ENCODE data around the gene MKI67. TPM values are rescaled to one million over a fixed set of nuclear protein-coding genes. Genes with fewer than 3 reads are reported as not detected.
A peak's percentile ranks its signal among the peaks of the same experiment; 100 is the strongest.

Gene MKI67
- polyA plus RNA-seq, 1 donor (not counting 4 experiments of a cell fraction or from before 2014, with no cell fraction given), result 10.4 TPM

DNA sequence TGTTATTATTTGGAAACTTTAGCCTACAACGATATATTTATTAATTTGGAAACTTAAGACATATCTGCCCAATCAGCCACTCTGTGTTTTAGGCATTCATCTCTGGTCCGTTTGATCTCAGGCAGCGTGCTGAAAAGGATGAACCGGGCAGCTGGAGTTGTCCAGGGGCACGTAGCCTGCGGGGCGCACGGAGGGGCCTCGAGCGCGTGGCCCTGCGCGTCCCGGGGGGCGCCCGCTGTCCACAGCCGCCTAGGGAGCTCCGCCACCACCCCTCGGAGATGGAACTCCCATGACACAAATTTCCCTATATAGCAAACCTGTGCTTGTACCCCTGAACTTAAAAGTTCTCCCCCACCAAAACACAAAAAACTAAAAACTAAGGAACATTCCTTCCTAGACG is 24.3 kb upstream of the MKI67 start:
- DNase-seq (ENCODE audit: low read depth, low spot score), result no peak
- no peak for FAIRE-seq
- Histone ChIP-seq H3K9me1 (ENCODE audit: control insufficient read depth, extremely low read depth, insufficient read depth, low read length) (no peaks in the 10 kb centered on the region), H3K9me3 (ENCODE audit: control insufficient read depth, low read depth, low read length) (no peaks in the 10 kb centered on the region), H3K9ac (ENCODE audit: control insufficient read depth, extremely low read depth, insufficient read depth, low read length) (peak overlapping the region; percentile 37), H2AFZ (ENCODE audit: control insufficient read depth, low read length) (peak overlapping the region; percentile 96), H4K20me1 (ENCODE audit: control insufficient read depth, extremely low read depth, insufficient read depth, low read length) (no peaks in the 10 kb centered on the region), H3K36me3 (ENCODE audit: control insufficient read depth in 2 of 2, extremely low read depth in 1 of 2, insufficient read depth in 2 of 2, low read length in 2 of 2) (no peaks in the 10 kb centered on the region), H3K4me3 (ENCODE audit: control insufficient read depth in 2 of 3, extremely low read depth in 1 of 3, insufficient read depth in 2 of 3, low read depth in 1 of 3, low read length in 3 of 3) (peak overlapping the region; percentile 59 to 66 (median 65)), H3K4me2 (ENCODE audit: control insufficient read depth, extremely low read depth, insufficient read depth, low read depth, low read length) (peak overlapping the region; percentile 94), H3K4me1 (ENCODE audit: control insufficient read depth, extremely low read depth, insufficient read depth, low read length) (peaks cover 7% of the 10 kb centered on the region), H3K27me3 (ENCODE audit: control insufficient read depth, extremely low read depth, insufficient read depth, low read length) (peaks cover 4% of the 10 kb centered on the region), H3K79me2 (ENCODE audit: control insufficient read depth, insufficient read depth, low read length) (no peaks in the 10 kb centered on the region), H3K27ac (ENCODE audit: control insufficient read depth, insufficient read depth, low read length) (no peak overlapping the region)
- no peak for TF ChIP-seq EZH2 (IDR thresholded peaks at IDR 0.05; ENCODE audit: low read length)
- TF ChIP-seq, protein P1, sequence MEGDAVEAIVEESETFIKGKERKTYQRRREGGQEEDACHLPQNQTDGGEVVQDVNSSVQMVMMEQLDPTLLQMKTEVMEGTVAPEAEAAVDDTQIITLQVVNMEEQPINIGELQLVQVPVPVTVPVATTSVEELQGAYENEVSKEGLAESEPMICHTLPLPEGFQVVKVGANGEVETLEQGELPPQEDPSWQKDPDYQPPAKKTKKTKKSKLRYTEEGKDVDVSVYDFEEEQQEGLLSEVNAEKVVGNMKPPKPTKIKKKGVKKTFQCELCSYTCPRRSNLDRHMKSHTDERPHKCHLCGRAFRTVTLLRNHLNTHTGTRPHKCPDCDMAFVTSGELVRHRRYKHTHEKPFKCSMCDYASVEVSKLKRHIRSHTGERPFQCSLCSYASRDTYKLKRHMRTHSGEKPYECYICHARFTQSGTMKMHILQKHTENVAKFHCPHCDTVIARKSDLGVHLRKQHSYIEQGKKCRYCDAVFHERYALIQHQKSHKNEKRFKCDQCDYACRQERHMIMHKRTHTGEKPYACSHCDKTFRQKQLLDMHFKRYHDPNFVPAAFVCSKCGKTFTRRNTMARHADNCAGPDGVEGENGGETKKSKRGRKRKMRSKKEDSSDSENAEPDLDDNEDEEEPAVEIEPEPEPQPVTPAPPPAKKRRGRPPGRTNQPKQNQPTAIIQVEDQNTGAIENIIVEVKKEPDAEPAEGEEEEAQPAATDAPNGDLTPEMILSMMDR (optimal IDR thresholded peaks at IDR 0.05 in 1 of 3, IDR thresholded peaks at IDR 0.05 in 1 of 3, conservative IDR thresholded peaks at IDR 0.05 in 1 of 3; ENCODE audit: extremely low read depth in 1 of 3, insufficient read depth in 2 of 3, low read length in 3 of 3), result no peak
- dilution Hi-C loops (cut with MboI; ENCODE audit: extremely low pct_ligation_motif_present, low sequenced_read_pairs), result no loop called here

DNA sequence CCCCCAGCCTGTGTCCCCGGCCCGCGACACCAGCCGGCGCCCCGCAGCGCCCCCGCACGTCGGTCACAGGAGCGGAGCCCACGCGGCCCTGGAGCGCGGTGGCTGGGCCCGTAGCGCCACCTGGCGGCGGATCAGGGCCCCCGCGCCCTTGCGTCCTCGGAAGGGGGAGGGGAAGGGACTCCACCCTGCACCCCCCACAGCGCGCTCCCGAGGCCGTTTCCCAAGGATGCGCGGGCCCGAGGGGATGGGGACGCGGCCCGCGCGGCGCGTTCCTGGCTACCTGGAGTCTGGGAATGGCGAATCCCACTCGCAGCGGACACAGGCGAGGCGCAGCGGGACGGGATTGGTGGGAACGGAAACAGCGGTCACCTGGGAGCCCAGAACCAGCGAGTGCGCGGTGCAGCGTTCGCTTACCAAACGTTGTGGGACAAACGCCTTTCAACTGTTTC is 23.8 kb upstream of the MKI67 start:
- Histone ChIP-seq H3K4me2 (ENCODE audit: control insufficient read depth, extremely low read depth, insufficient read depth, low read depth, low read length) (peak overlapping the region; percentile 94), H3K27ac (ENCODE audit: control insufficient read depth, insufficient read depth, low read length) (no peak overlapping the region), H3K9me1 (ENCODE audit: control insufficient read depth, extremely low read depth, insufficient read depth, low read length) (no peaks in the 10 kb centered on the region), H3K9me3 (ENCODE audit: control insufficient read depth, low read depth, low read length) (no peaks in the 10 kb centered on the region), H3K27me3 (ENCODE audit: control insufficient read depth, extremely low read depth, insufficient read depth, low read length) (peaks cover 4% of the 10 kb centered on the region), H3K9ac (ENCODE audit: control insufficient read depth, extremely low read depth, insufficient read depth, low read length) (peak overlapping the region; percentile 37), H2AFZ (ENCODE audit: control insufficient read depth, low read length) (peak overlapping the region; percentile 96), H3K4me1 (ENCODE audit: control insufficient read depth, extremely low read depth, insufficient read depth, low read length) (peaks cover 7% of the 10 kb centered on the region), H3K36me3 (ENCODE audit: control insufficient read depth in 2 of 2, extremely low read depth in 1 of 2, insufficient read depth in 2 of 2, low read length in 2 of 2) (no peaks in the 10 kb centered on the region), H3K4me3 (ENCODE audit: control insufficient read depth in 2 of 3, extremely low read depth in 1 of 3, insufficient read depth in 2 of 3, low read depth in 1 of 3, low read length in 3 of 3) (peak overlapping the region; percentile 59 to 66 (median 65)), H4K20me1 (ENCODE audit: control insufficient read depth, extremely low read depth, insufficient read depth, low read length) (no peaks in the 10 kb centered on the region), H3K79me2 (ENCODE audit: control insufficient read depth, insufficient read depth, low read length) (no peaks in the 10 kb centered on the region)
- dilution Hi-C loops (cut with MboI; ENCODE audit: extremely low pct_ligation_motif_present, low sequenced_read_pairs), result no loop called here
- FAIRE-seq, result no peak
- no peak for TF ChIP-seq EZH2 (IDR thresholded peaks at IDR 0.05; ENCODE audit: low read length)
- TF ChIP-seq, protein P1 (optimal IDR thresholded peaks at IDR 0.05 in 1 of 3, IDR thresholded peaks at IDR 0.05 in 1 of 3, conservative IDR thresholded peaks at IDR 0.05 in 1 of 3; ENCODE audit: extremely low read depth in 1 of 3, insufficient read depth in 2 of 3, low read length in 3 of 3), result peak; percentile 62 to 98 (median 89)
- DNase-seq (ENCODE audit: low read depth, low spot score), result no peak
